ENCODE measurements around the gene NUB1.

Gene NUB1

GRCh38 chr7:151390598-151391357 is 49.2 kb downstream of the NUB1 start:
- Histone ChIP-seq H3K4me3 (ENCODE audit: insufficient read length, low read depth) (no peak overlapping the region), H3K27me3 (ENCODE audit: insufficient read depth, insufficient read length) (no peaks in the 10 kb centered on the region), H3K36me3 (ENCODE audit: insufficient read depth, insufficient read length, low read length) (peaks cover 3% of the 10 kb centered on the region), H3K9me3 (ENCODE audit: insufficient read depth, low read length) (no peaks in the 10 kb centered on the region), H3K9ac (ENCODE audit: insufficient read length, low read depth) (no peak overlapping the region), H3K4me1 (ENCODE audit: insufficient read depth, insufficient read length) (peaks cover 17% of the 10 kb centered on the region)
- DNase-seq (ENCODE audit: low read depth, low spot score): no peak
- TF ChIP-seq SUZ12 (IDR thresholded peaks at IDR 0.05; ENCODE audit: extremely low read depth, insufficient read depth, insufficient read length) (no peak), YY1 (IDR thresholded peaks at IDR 0.05; ENCODE audit: insufficient read depth, insufficient read length) (no peak), ZNF274 (IDR thresholded peaks at IDR 0.05; ENCODE audit: low read depth, low read length) (no peak)

- no peak overlapping the region for H3K4me3 ChIP-seq (ENCODE audit: insufficient read length, low read depth)
- H3K27me3 ChIP-seq (ENCODE audit: insufficient read depth, insufficient read length): no peaks in the 10 kb centered on the region
- H3K9me3 ChIP-seq (ENCODE audit: insufficient read depth, low read length): no peaks in the 10 kb centered on the region
- DNase-seq (ENCODE audit: low read depth, low spot score): no peak
- H3K4me1 ChIP-seq (ENCODE audit: insufficient read depth, insufficient read length): peaks cover 21% of the 10 kb centered on the region
- TF ChIP-seq ZNF274 (IDR thresholded peaks at IDR 0.05; ENCODE audit: low read depth, low read length): no peak
- TF ChIP-seq YY1 (IDR thresholded peaks at IDR 0.05; ENCODE audit: insufficient read depth, insufficient read length): no peak
- TF ChIP-seq SUZ12 (IDR thresholded peaks at IDR 0.05; ENCODE audit: extremely low read depth, insufficient read depth, insufficient read length): no peak
- H3K36me3 ChIP-seq (ENCODE audit: insufficient read depth, insufficient read length, low read length): peaks cover 3% of the 10 kb centered on the region
- H3K9ac ChIP-seq (ENCODE audit: insufficient read length, low read depth): no peak overlapping the region
Measured at GRCh38 chr7:151391358-151391730, 49.7 kb downstream of the NUB1 start.

- DNase-seq (ENCODE audit: low read depth, low spot score): no peak
- Histone ChIP-seq H3K4me1 (ENCODE audit: insufficient read depth, insufficient read length) (peaks cover 21% of the 10 kb centered on the region), H3K9ac (ENCODE audit: insufficient read length, low read depth) (no peak overlapping the region), H3K4me3 (ENCODE audit: insufficient read length, low read depth) (no peak overlapping the region), H3K27me3 (ENCODE audit: insufficient read depth, insufficient read length) (no peaks in the 10 kb centered on the region), H3K9me3 (ENCODE audit: insufficient read depth, low read length) (no peaks in the 10 kb centered on the region), H3K36me3 (ENCODE audit: insufficient read depth, insufficient read length, low read length) (peaks cover 3% of the 10 kb centered on the region)
- TF ChIP-seq ZNF274 (IDR thresholded peaks at IDR 0.05; ENCODE audit: low read depth, low read length): no peak
- TF ChIP-seq YY1 (IDR thresholded peaks at IDR 0.05; ENCODE audit: insufficient read depth, insufficient read length): no peak
- no peak for TF ChIP-seq SUZ12 (IDR thresholded peaks at IDR 0.05; ENCODE audit: extremely low read depth, insufficient read depth, insufficient read length)
Measured at GRCh38 chr7:151392002-151392401, 50.4 kb downstream of the NUB1 start.

GRCh38 chr7:151392426-151392825 is 50.8 kb downstream of the NUB1 start:
- Histone ChIP-seq H3K4me3 (ENCODE audit: insufficient read length, low read depth) (no peak overlapping the region), H3K27me3 (ENCODE audit: insufficient read depth, insufficient read length) (no peaks in the 10 kb centered on the region), H3K4me1 (ENCODE audit: insufficient read depth, insufficient read length) (peaks cover 21% of the 10 kb centered on the region), H3K9ac (ENCODE audit: insufficient read length, low read depth) (no peak overlapping the region), H3K9me3 (ENCODE audit: insufficient read depth, low read length) (no peaks in the 10 kb centered on the region), H3K36me3 (ENCODE audit: insufficient read depth, insufficient read length, low read length) (peaks cover 3% of the 10 kb centered on the region)
- DNase-seq (ENCODE audit: low read depth, low spot score): no peak
- TF ChIP-seq ZNF274 (IDR thresholded peaks at IDR 0.05; ENCODE audit: low read depth, low read length): no peak
- TF ChIP-seq SUZ12 (IDR thresholded peaks at IDR 0.05; ENCODE audit: extremely low read depth, insufficient read depth, insufficient read length): no peak
- no peak for TF ChIP-seq YY1 (IDR thresholded peaks at IDR 0.05; ENCODE audit: insufficient read depth, insufficient read length)

- no peaks in the 10 kb centered on the region for H3K9me3 ChIP-seq (ENCODE audit: insufficient read depth, low read length)
- no peak for DNase-seq (ENCODE audit: low read depth, low spot score)
- no peak for TF ChIP-seq ZNF274 (IDR thresholded peaks at IDR 0.05; ENCODE audit: low read depth, low read length)
- no peak for TF ChIP-seq SUZ12 (IDR thresholded peaks at IDR 0.05; ENCODE audit: extremely low read depth, insufficient read depth, insufficient read length)
- no peak for TF ChIP-seq YY1 (IDR thresholded peaks at IDR 0.05; ENCODE audit: insufficient read depth, insufficient read length)
- peaks cover 21% of the 10 kb centered on the region for H3K4me1 ChIP-seq (ENCODE audit: insufficient read depth, insufficient read length)
- peaks cover 3% of the 10 kb centered on the region for H3K36me3 ChIP-seq (ENCODE audit: insufficient read depth, insufficient read length, low read length)
- no peak overlapping the region for H3K9ac ChIP-seq (ENCODE audit: insufficient read length, low read depth)
- no peak overlapping the region for H3K4me3 ChIP-seq (ENCODE audit: insufficient read length, low read depth)
- H3K27me3 ChIP-seq (ENCODE audit: insufficient read depth, insufficient read length): no peaks in the 10 kb centered on the region
Measured at GRCh38 chr7:151393031-151393977, 51.7 kb downstream of the NUB1 start.

GRCh38 chr7:151394076-151395035 is 52.7 kb downstream of the NUB1 start:
- H3K36me3 ChIP-seq (ENCODE audit: insufficient read depth, insufficient read length, low read length): peaks cover 3% of the 10 kb centered on the region
- no peak overlapping the region for H3K9ac ChIP-seq (ENCODE audit: insufficient read length, low read depth)
- H3K4me1 ChIP-seq (ENCODE audit: insufficient read depth, insufficient read length): peaks cover 21% of the 10 kb centered on the region
- no peaks in the 10 kb centered on the region for H3K27me3 ChIP-seq (ENCODE audit: insufficient read depth, insufficient read length)
- TF ChIP-seq YY1 (IDR thresholded peaks at IDR 0.05; ENCODE audit: insufficient read depth, insufficient read length) (no peak), ZNF274 (IDR thresholded peaks at IDR 0.05; ENCODE audit: low read depth, low read length) (no peak), SUZ12 (IDR thresholded peaks at IDR 0.05; ENCODE audit: extremely low read depth, insufficient read depth, insufficient read length) (no peak)
- H3K9me3 ChIP-seq (ENCODE audit: insufficient read depth, low read length): no peaks in the 10 kb centered on the region
- no peak for DNase-seq (ENCODE audit: low read depth, low spot score)
- no peak overlapping the region for H3K4me3 ChIP-seq (ENCODE audit: insufficient read length, low read depth)

All from NT2/D1 (cell line).